ENCODE results near the gene HNRNPA2B1.

GRCh38 chr7:26224359-26224758, 23.8 kb upstream of the HNRNPA2B1 start:
- TF ChIP-seq ISL1 (CRISPR knock-in tag; IDR thresholded peaks at IDR 0.05), result no peak
- TF ChIP-seq TOX (CRISPR knock-in tag; IDR thresholded peaks at IDR 0.05; ENCODE audit: borderline replicate concordance), result no peak
- no peak for TF ChIP-seq PATZ1 (CRISPR knock-in tag; IDR thresholded peaks at IDR 0.05; ENCODE audit: borderline replicate concordance)
- no peak for TF ChIP-seq ZFP3 (CRISPR knock-in tag; IDR thresholded peaks at IDR 0.05)
- no peak for TF ChIP-seq ARNTL (CRISPR knock-in tag; IDR thresholded peaks at IDR 0.05; ENCODE audit: borderline replicate concordance, low read depth)
- no peak for TF ChIP-seq ESRRG (CRISPR knock-in tag; IDR thresholded peaks at IDR 0.05)
- TF ChIP-seq RARB (CRISPR knock-in tag; IDR thresholded peaks at IDR 0.05), result no peak
- no peak for TF ChIP-seq ZNF70 (CRISPR knock-in tag; IDR thresholded peaks at IDR 0.05)
- no peak for TF ChIP-seq ZC3H10 (CRISPR knock-in tag; IDR thresholded peaks at IDR 0.05)
- no peak for TF ChIP-seq ZNF565 (CRISPR knock-in tag; conservative IDR thresholded peaks at IDR 0.05; ENCODE audit: low read depth)
- no peak for TF ChIP-seq CSDC2 (CRISPR knock-in tag; IDR thresholded peaks at IDR 0.05)
